Lower lobe of right lung (tissue), 2 donors: ENCODE results near the gene GMDS. TPM values are rescaled to one million over a fixed set of nuclear protein-coding genes. Genes with fewer than 3 reads are reported as not detected.

Experiments
- ATAC-seq, 2 donors: fragments of 200-7000 bp; cut with Tn5 transposase; one replicate each; pipeline ENCODE4 v1.9.1; 2020 to 2022; ENCODE audit warnings: mild to moderate bottlenecking in 2 of 2, moderate library complexity in 2 of 2
- DNase-seq: peaks from one replicate; pipeline ENCODE4 v3.0.0-alpha.2; 2020
- H3K27ac ChIP-seq: fragments of 200-600 bp; one replicate; pipeline ENCODE4 v1.8.0; 2022
- H3K27me3 ChIP-seq: fragments of 200-600 bp; one replicate; pipeline ENCODE4 v1.8.0; 2022; ENCODE audit warnings: low read depth
- H3K36me3 ChIP-seq: fragments of 200-600 bp; one replicate; pipeline ENCODE4 v1.8.0; 2022; ENCODE audit warnings: mild to moderate bottlenecking
- H3K4me1 ChIP-seq: fragments of 200-600 bp; one replicate; pipeline ENCODE4 v1.8.0; 2022
- H3K4me3 ChIP-seq: fragments of 200-600 bp; one replicate; pipeline ENCODE4 v1.8.0; 2022; ENCODE audit warnings: mild to moderate bottlenecking
- H3K9me3 ChIP-seq: fragments of 200-600 bp; one replicate; pipeline ENCODE4 v1.8.0; 2022
- CTCF ChIP-seq: fragments of 200-600 bp; IDR thresholded peaks from one replicate; pipeline ENCODE4 v1.8.0; 2022; ENCODE audit warnings: antibody characterized with exemption, mild to moderate bottlenecking
- intact Hi-C: fragments of 100-400 bp; cut with DNase I; formaldehyde crosslinking; loops from one replicate; pipeline ENCODE4 v1.11.0; 2022
- total RNA-seq: library from RNA; stranded (reverse); fragmentation: NEBNext Ultra II Directional; extraction: Animal tissue kit (Norgen Biotek cat#: 25700); gene quantifications from one replicate; pipeline ENCODE4 v1.2.1, GENCODE V29; 2021
- donor health status: DM: no; HTN: yes; CAD: no; lungs with severe emphysema.

Gene GMDS
- total RNA-seq, 1 donor from 2014 or later = 12.7 TPM

DNA sequence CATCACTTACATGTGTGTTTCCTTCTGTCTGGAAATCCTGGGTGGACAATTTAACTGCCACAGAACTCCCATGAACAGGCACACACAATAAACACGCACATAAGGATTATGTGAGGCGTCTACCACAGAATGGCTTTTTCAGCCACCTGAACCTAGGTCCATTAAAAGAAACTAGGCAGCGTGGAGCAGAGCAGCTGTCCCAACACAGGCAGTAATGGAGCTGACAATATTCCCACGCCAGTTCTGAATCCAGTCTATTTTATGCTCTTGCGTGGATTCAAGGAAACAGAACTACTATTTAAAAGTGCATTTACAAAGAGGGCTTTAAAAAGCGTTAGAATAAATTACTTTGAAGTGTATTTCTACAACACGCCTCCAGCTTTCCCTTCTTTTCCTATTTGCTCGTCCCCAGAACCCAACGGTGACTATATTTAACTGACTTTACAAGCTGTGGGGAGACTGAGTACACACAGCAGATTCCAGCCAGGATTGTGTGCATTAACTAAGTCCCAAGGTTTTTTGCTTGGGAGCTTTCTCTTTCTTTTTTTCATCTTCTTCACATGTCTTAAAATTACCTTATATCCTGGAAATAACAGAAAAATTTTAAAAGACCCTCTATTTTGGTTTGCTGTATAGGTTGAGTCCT is 95.9 kb downstream of the GMDS start:
- no peak for ATAC-seq
- Histone ChIP-seq H3K27ac (no peak overlapping the region), H3K4me3 (no peak overlapping the region), H3K27me3 (no peaks in the 10 kb centered on the region), H3K36me3 (no peaks in the 10 kb centered on the region), H3K9me3 (no peaks in the 10 kb centered on the region), H3K4me1 (no peaks in the 10 kb centered on the region)
- TF ChIP-seq CTCF = no peak
- DNase-seq = no peak
- intact Hi-C loops = no loop called here

DNA sequence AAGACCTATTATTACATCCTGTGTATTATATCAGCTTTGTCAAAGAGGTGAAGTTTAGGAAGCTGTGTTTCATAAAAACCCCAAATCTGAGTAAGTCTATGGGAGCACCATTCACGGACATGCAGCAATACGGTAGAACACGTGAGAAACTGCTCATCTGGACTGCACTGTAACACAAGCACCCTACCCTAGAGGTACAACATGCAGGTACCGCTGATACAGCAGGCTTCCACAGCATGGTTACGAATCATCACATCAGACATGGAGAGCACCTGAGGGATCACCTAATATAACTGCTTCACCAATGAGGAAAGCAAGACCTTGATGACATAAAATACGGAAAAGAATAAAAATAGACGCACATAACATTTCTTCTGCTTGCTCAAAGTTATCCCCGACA is 96.7 kb downstream of the GMDS start:
- intact Hi-C loops = no loop called here
- DNase-seq (no peak), ATAC-seq (no peak)
- Histone ChIP-seq H3K36me3 (no peaks in the 10 kb centered on the region), H3K27me3 (no peaks in the 10 kb centered on the region), H3K27ac (no peak overlapping the region), H3K4me3 (no peak overlapping the region), H3K4me1 (no peaks in the 10 kb centered on the region), H3K9me3 (no peaks in the 10 kb centered on the region)
- no peak for TF ChIP-seq CTCF

- Histone ChIP-seq H3K4me3 (no peak overlapping the region), H3K27ac (no peak overlapping the region), H3K9me3 (no peaks in the 10 kb centered on the region), H3K27me3 (no peaks in the 10 kb centered on the region), H3K4me1 (no peaks in the 10 kb centered on the region), H3K36me3 (no peaks in the 10 kb centered on the region)
- ATAC-seq (no peak), DNase-seq (no peak)
- intact Hi-C loops = no loop called here
- no peak for TF ChIP-seq CTCF
Observed at GRCh38 chr6:2147766-2148448, 97.5 kb downstream of the GMDS start.

DNA sequence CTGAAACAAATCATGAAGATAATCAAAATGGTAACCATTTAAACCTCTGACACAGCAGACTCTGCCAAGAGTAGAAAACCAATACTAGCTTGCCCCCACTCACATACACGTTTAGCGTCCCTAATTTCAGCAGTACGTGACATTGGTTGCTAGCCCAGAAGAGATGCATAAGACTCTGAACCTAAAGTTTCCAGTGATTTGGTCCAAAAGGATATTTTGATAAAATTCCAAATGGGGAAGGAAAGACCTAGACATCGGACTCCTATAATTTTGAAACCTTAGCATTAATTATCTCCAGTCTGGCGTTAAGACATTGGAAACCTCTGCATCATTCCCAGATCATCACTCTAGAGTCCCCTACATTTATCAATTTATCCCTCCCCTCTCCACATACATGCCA is 98.1 kb downstream of the GMDS start:
- ATAC-seq (no peak), DNase-seq (no peak)
- H3K27ac ChIP-seq = no peak overlapping the region
- no peak for TF ChIP-seq CTCF
- no peaks in the 10 kb centered on the region for H3K36me3 ChIP-seq
- no peak overlapping the region for H3K4me3 ChIP-seq
- no peaks in the 10 kb centered on the region for H3K9me3 ChIP-seq
- intact Hi-C loops = no loop called here
- H3K4me1 ChIP-seq = no peaks in the 10 kb centered on the region
- H3K27me3 ChIP-seq = no peaks in the 10 kb centered on the region

- no peaks in the 10 kb centered on the region for H3K27me3 ChIP-seq
- DNase-seq (no peak), ATAC-seq (no peak)
- no peak for TF ChIP-seq CTCF
- intact Hi-C loops = no loop called here
- no peak overlapping the region for H3K4me3 ChIP-seq
- no peaks in the 10 kb centered on the region for H3K4me1 ChIP-seq
- H3K9me3 ChIP-seq = no peaks in the 10 kb centered on the region
- H3K27ac ChIP-seq = no peak overlapping the region
- no peaks in the 10 kb centered on the region for H3K36me3 ChIP-seq
Observed at GRCh38 chr6:2144210-2144609, 101.2 kb downstream of the GMDS start.
